Panc1 (cell line): ENCODE data around the gene CYCS. TPM values are rescaled to one million over a fixed set of nuclear protein-coding genes. Genes with fewer than 3 reads are reported as not detected.

Source experiments
- ATAC-seq: fragments of 200-7000 bp; cut with Tn5 transposase; 2 replicates; pipeline ENCODE4 v1.9.1; 2020; ENCODE audit warnings: mild to moderate bottlenecking, moderate library complexity
- Bru-seq: library from RNA; stranded (reverse); fragments of 400-500 nt; gene quantifications from one replicate; lab custom pipeline; 2021; lab: Mats Ljungman, UMichigan
- BruChase-seq, 2 experiments: library from RNA; stranded (reverse); fragments of 400-500 nt; gene quantifications; one replicate each; lab custom pipeline; 2021; lab: Mats Ljungman, UMichigan
- BruUV-seq: library from RNA; stranded (reverse); fragments of 400-500 nt; replicated peaks from 2 replicates; lab custom pipeline; 2021; lab: Mats Ljungman, UMichigan
- CTCF ChIA-PET: fragments of 300-600 bp; sonication (Branson Sonifier 250); formaldehyde crosslinking; loops from one replicate; lab custom pipeline; 2022; ENCODE audit warnings: antibody characterized with exemption; lab: Charles Lee
- POLR2A ChIA-PET: fragments of 300-600 bp; sonication (Branson Sonifier 250); formaldehyde crosslinking; loops from one replicate; lab custom pipeline; 2022; ENCODE audit warnings: antibody characterized with exemption; lab: Charles Lee
- DNase-seq: peaks from one replicate; pipeline ENCODE4 v3.0.0-alpha.2; 2010; ENCODE audit warnings: low read depth, low spot score
- H3K27ac ChIP-seq: 2 replicates; pipeline ENCODE4 v1.5.1; 2011; ENCODE audit warnings: mild to moderate bottlenecking, low read length, inconsistent platforms
- H3K27me3 ChIP-seq: fragments of 200-500 bp; sonication (Bioruptor generic); 2 replicates; pipeline ENCODE4 v1.6.0; 2014; ENCODE audit warnings: low read length, inconsistent platforms; ENCODE audit not compliant: control insufficient read depth, insufficient read depth
- H3K36me3 ChIP-seq: fragments of 200-500 bp; sonication (Bioruptor generic); 2 replicates; pipeline ENCODE4 v1.5.1; 2014; ENCODE audit warnings: inconsistent platforms, mild to moderate bottlenecking, low read length, moderate library complexity; ENCODE audit not compliant: control insufficient read depth, insufficient read depth
- H3K4me1 ChIP-seq: 2 replicates; pipeline ENCODE4 v1.5.1; 2011; ENCODE audit warnings: inconsistent platforms, mild to moderate bottlenecking, low read length, moderate library complexity; ENCODE audit not compliant: control insufficient read depth, insufficient read depth
- H3K4me3 ChIP-seq, 2 experiments: 2 replicates each; pipeline ENCODE4 v1.5.1; 2011 to 2012; ENCODE audit warnings: low read depth in 2 of 2, low read length in 2 of 2, mild to moderate bottlenecking in 2 of 2, inconsistent platforms in 1 of 2, moderate library complexity in 1 of 2
- H3K9me3 ChIP-seq: fragments of 200-500 bp; sonication (Bioruptor generic); 2 replicates; pipeline ENCODE4 v1.5.1; 2014; ENCODE audit warnings: low read depth, mild to moderate bottlenecking, inconsistent platforms, low read length, moderate library complexity; ENCODE audit not compliant: control insufficient read depth, insufficient read depth
- CTCF ChIP-seq: fragments of 450-650 bp; IDR thresholded peaks from 2 replicates; pipeline ENCODE4 v1.5.1; 2017; ENCODE audit warnings: mild to moderate bottlenecking
- POLR2AphosphoS5 ChIP-seq: IDR thresholded peaks from 2 replicates; pipeline ENCODE4 v1.6.1; 2012; ENCODE audit warnings: mild to moderate bottlenecking, low read depth, low read length, moderate library complexity
- SIN3A ChIP-seq: IDR thresholded peaks from 2 replicates; pipeline ENCODE4 v1.6.1; 2012; ENCODE audit warnings: low read depth, mild to moderate bottlenecking, low read length, moderate library complexity, borderline replicate concordance; ENCODE audit not compliant: insufficient read depth
- TCF7L2 ChIP-seq: IDR thresholded peaks from 2 replicates; pipeline ENCODE4 v1.6.1; 2011; ENCODE audit warnings: mild to moderate bottlenecking, low read depth, low read length, inconsistent platforms
- in situ Hi-C: cut with HindIII; loops from 2 replicates; pipeline ENCODE4 v1.10.0; 2016; ENCODE audit warnings: low sequenced_read_pairs, low pct_unique_long_range_greater_than_20kb
- intact Hi-C: fragments of 100-400 bp; cut with micrococcal nuclease; formaldehyde crosslinking; loops from one replicate; pipeline ENCODE4 v1.10.0; 2022; ENCODE audit not compliant: unreplicated experiment
- long read RNA-seq: library from polyadenylated mRNA; unstranded; transcript quantifications from one replicate; pipeline ENCODE4 v2.0.0, GENCODE V29; 2021; ENCODE audit not compliant: unreplicated experiment
- polyA plus RNA-seq: library from polyadenylated mRNA; unstranded; fragments of >200 nt; gene quantifications from one replicate; pipeline ENCODE4 v1.2.1, GENCODE V29; 2012; ENCODE audit warnings: missing spikeins; ENCODE audit not compliant: insufficient read length
- total RNA-seq: library from RNA; stranded (reverse); gene quantifications from one replicate; pipeline ENCODE4 v1.2.1, GENCODE V29; 2021; ENCODE audit not compliant: unreplicated experiment
- TF ChIP-seq, protein P1 (sequence below), 2 experiments: IDR thresholded peaks; 2 replicates each; pipeline ENCODE4 v1.6.1; 2011 to 2012; ENCODE audit warnings: low read depth in 2 of 2, control low read depth in 1 of 2, low read length in 1 of 2, mild to moderate bottlenecking in 1 of 2, moderate library complexity in 1 of 2; ENCODE audit not compliant: insufficient read depth in 1 of 2

The CYCS gene
- total RNA-seq (245 TPM), Bru-seq, nascent RNA (percentile 99 among the genes with signal in this experiment), BruChase-seq, experiment 1, labeled RNA remaining after a 2-hour chase (percentile 100 among the genes with signal in this experiment), BruChase-seq, experiment 2, labeled RNA remaining after a 6-hour chase (percentile 100 among the genes with signal in this experiment)
- polyA plus RNA-seq, result 209 TPM
- long read RNA-seq, full-length matches to known transcripts, result 122 of 153 reads
- long read RNA-seq, partial matches to known transcripts, result 5 of 153 reads
- long read RNA-seq, other reads (novel, unspliced or antisense), result 26 of 153 reads

DNA sequence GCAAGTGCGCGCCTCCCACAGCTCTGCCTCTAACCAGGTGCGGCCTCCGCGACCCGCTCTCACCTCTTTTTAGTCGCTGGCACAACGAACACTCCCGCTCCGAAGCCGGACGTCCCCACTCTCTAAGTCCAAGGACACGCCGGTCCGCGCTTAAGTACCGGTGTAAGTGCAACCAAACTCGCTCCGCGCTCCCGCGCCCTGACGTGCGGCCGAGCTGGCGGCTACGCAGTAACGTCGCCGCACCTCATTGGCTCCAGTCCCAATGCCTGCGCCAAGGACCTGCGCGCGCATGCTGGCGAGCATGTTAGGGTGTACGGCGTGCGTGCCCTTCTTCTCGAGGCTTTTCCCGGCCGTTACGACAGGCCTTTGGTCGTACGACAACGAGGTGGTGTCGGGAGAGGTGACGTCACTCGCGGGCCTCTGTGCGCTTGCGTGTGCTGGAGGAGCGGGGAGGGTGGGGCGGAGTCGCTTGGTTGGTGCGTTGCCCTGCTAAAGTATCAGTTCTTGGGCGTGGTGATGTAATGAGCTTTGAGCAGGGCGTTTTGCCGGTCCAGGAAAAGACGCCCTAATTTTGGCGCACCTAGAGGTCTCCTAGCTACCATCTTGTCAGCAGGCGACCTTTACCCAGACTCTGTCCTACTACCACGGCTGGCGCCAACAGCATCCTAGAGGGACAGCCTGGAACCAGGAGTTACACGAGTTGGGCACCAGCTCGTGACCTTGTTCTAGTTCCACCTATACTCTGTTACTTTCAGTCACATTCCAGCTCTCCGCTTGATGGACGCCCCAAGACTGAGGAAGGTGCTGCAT, at the start of gene CYCS:
TSS of gene CYCS (minus strand) at position 124 of the 810 bp plus-strand sequence. CDS start 1,141 bp downstream, outside the sequence.
- Histone ChIP-seq H3K9me3 (no peaks in the 10 kb centered on the region), H3K4me3 (peak within 1 kb of the TSS; percentile 75 to 99), H3K4me1 (0 out of 2 replicates have a peak, but pooled peaks cover 3% of the 10 kb centered on the region), H3K27ac (peak within 1 kb of the TSS; percentile 99), H3K27me3 (peaks cover 3% of the 10 kb centered on the region; the same call in 1 of the 2 replicates), H3K36me3 (peaks cover 25% of the 10 kb centered on the region)
- DNase-seq, result peak; percentile 100
- CTCF ChIA-PET, result interaction anchor here (0.6 to 0.7 kb wide), 6 partner anchors 14 to 720 kb away, joined by 3 to 13 read pairs (median 4); no protein-coding TSS in a partner anchor
- in situ Hi-C loops, result no loop called here
- no TSS peak for BruUV-seq
- peak; percentile 98 for ATAC-seq
- TF ChIP-seq SIN3A (peak; percentile 87; the same call in 1 of the 2 replicates), TCF7L2 (peak; percentile 64; the same call in 1 of the 2 replicates), CTCF (no peak), POLR2AphosphoS5 (peak; percentile 98)
- TF ChIP-seq, protein P1, sequence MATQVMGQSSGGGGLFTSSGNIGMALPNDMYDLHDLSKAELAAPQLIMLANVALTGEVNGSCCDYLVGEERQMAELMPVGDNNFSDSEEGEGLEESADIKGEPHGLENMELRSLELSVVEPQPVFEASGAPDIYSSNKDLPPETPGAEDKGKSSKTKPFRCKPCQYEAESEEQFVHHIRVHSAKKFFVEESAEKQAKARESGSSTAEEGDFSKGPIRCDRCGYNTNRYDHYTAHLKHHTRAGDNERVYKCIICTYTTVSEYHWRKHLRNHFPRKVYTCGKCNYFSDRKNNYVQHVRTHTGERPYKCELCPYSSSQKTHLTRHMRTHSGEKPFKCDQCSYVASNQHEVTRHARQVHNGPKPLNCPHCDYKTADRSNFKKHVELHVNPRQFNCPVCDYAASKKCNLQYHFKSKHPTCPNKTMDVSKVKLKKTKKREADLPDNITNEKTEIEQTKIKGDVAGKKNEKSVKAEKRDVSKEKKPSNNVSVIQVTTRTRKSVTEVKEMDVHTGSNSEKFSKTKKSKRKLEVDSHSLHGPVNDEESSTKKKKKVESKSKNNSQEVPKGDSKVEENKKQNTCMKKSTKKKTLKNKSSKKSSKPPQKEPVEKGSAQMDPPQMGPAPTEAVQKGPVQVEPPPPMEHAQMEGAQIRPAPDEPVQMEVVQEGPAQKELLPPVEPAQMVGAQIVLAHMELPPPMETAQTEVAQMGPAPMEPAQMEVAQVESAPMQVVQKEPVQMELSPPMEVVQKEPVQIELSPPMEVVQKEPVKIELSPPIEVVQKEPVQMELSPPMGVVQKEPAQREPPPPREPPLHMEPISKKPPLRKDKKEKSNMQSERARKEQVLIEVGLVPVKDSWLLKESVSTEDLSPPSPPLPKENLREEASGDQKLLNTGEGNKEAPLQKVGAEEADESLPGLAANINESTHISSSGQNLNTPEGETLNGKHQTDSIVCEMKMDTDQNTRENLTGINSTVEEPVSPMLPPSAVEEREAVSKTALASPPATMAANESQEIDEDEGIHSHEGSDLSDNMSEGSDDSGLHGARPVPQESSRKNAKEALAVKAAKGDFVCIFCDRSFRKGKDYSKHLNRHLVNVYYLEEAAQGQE (IDR thresholded peaks at IDR 0.05; ENCODE audit: insufficient read depth in 1 of 2, low read depth in 2 of 2, low read length in 1 of 2), result no peak; a peak in 1 of 4 replicates
- POLR2A ChIA-PET, result interaction anchor here (0.5 to 0.9 kb wide), 12 partner anchors 9 to 1508 kb away, joined by 3 to 19 read pairs (median 6); a partner anchor contains a TSS
- intact Hi-C loops, result no loop called here

- Histone ChIP-seq H3K9me3 (no peaks in the 10 kb centered on the region), H3K36me3 (no peaks in the 10 kb centered on the region), H3K27me3 (no peaks in the 10 kb centered on the region), H3K4me3 (no peak overlapping the region), H3K4me1 (no peaks in the 10 kb centered on the region), H3K27ac (no peak overlapping the region)
- ChIA-PET CTCF (no interaction called here), POLR2A (no interaction called here)
- no TSS peak for BruUV-seq
- in situ Hi-C loops (no loop called here), intact Hi-C loops (no loop called here)
- ATAC-seq (no peak), DNase-seq (no peak)
- TF ChIP-seq, protein P1 (IDR thresholded peaks at IDR 0.05; ENCODE audit: insufficient read depth in 1 of 2, low read depth in 2 of 2, low read length in 1 of 2), result no peak
- no peak for TF ChIP-seq TCF7L2
- no peak for TF ChIP-seq CTCF
- no peak for TF ChIP-seq POLR2AphosphoS5
- no peak for TF ChIP-seq SIN3A
Observed at GRCh38 chr7:25173184-25173583, 48.1 kb upstream of the CYCS start.
